ENCODE results near the gene BOD1L2. TPM values are rescaled to one million over a fixed set of nuclear protein-coding genes. Genes with fewer than 3 reads are reported as not detected.

Gene BOD1L2
- total and polyA plus RNA-seq, 2 donors (not counting 3 experiments of a cell fraction or from before 2014, with no cell fraction given) = not detected

DNA sequence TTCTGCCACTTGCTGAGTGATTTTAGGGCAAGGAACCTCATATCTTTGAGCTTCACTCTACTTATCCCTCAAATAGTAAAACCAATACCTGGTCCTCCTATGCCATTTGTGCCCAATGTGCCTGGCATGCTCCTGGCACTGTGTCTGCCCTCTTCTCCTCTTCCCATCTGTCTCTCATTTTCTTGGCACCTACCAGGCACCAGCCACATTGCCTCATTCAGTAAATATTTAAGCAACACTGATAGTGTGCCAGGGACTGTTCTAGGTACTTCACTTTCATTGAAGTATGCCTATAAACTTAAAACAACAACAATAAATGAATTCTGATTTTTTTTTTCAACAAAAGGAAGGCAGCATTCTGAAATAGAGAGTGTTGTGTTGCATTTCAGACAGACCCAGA is 15.1 kb upstream of the BOD1L2 start:
- FAIRE-seq = no peak
- no TSS peak for BruUV-seq (replicated peaks)
- POLR2A ChIA-PET = no interaction called here

More for the DNA sequence above, 15.1 kb upstream of the BOD1L2 start:
- Histone ChIP-seq H3K36me3 (ENCODE audit: control insufficient read depth in 2 of 2, extremely low read depth in 1 of 2, insufficient read depth in 2 of 2, low read length in 2 of 2) (no peaks in the 10 kb centered on the region), H3K27ac (ENCODE audit: insufficient read depth, low read depth, low read length) (no peak overlapping the region), H3K4me2 (ENCODE audit: insufficient read depth, low read length) (no peak overlapping the region), H3K9me1 (replicated peaks; ENCODE audit: control insufficient read depth, extremely low read depth, insufficient read depth, low read length) (no peaks in the 10 kb centered on the region), H3K27me3 (ENCODE audit: control insufficient read depth in 2 of 2, insufficient read depth in 2 of 2, low read length in 2 of 2) (no peaks in the 10 kb centered on the region), H3K9ac (replicated peaks; ENCODE audit: extremely low read depth, insufficient read depth, low read length) (no peak overlapping the region), H3K9me3 (replicated peaks; ENCODE audit: control insufficient read depth, insufficient read depth, low read length) (no peaks in the 10 kb centered on the region), H2AFZ (ENCODE audit: low read depth, low read length) (no peak overlapping the region), H3K79me2 (ENCODE audit: control insufficient read depth, insufficient read depth, low read length) (no peaks in the 10 kb centered on the region), H3K4me1 (ENCODE audit: control insufficient read depth, extremely low read depth, insufficient read depth, low read length) (no peaks in the 10 kb centered on the region), H3K4me3 (replicated peaks in 1 of 3; ENCODE audit: insufficient read depth in 1 of 3, low read depth in 1 of 3, low read length in 3 of 3) (no peak overlapping the region), H4K20me1 (replicated peaks; ENCODE audit: control insufficient read depth, extremely low read depth, insufficient read depth, low read length) (no peaks in the 10 kb centered on the region)
- intact Hi-C loops (cut with micrococcal nuclease) = no loop called here
- no peak for DNase-seq (ENCODE audit: low read depth, low spot score)
- dilution Hi-C loops (cut with MboI; ENCODE audit: extremely low pct_ligation_motif_present, low sequenced_read_pairs) = loop anchor here (25.0 kb wide), 1 partner anchor 156 kb away; no protein-coding TSS in a partner anchor
- CTCF ChIA-PET = no interaction called here
- TF ChIP-seq JUN (IDR thresholded peaks at IDR 0.05; ENCODE audit: borderline replicate concordance, insufficient read depth, insufficient read length, low read depth) (no peak), POLR2AphosphoS5 (IDR thresholded peaks at IDR 0.05; ENCODE audit: insufficient read depth, low read depth, low read length) (no peak), MYC (IDR thresholded peaks at IDR 0.05; ENCODE audit: low read depth, low read length) (no peak), FOS (IDR thresholded peaks at IDR 0.05; ENCODE audit: borderline replicate concordance, insufficient read depth, low read length) (no peak), POLR2A (IDR thresholded peaks at IDR 0.05; ENCODE audit: low read depth, low read length) (no peak), EZH2 (IDR thresholded peaks at IDR 0.05; ENCODE audit: borderline replicate concordance, low read depth, low read length, severe bottlenecking) (no peak), GATA2 (IDR thresholded peaks at IDR 0.05; ENCODE audit: insufficient read depth, insufficient read length, low read depth, low read length) (no peak)
- TF ChIP-seq, protein P1, sequence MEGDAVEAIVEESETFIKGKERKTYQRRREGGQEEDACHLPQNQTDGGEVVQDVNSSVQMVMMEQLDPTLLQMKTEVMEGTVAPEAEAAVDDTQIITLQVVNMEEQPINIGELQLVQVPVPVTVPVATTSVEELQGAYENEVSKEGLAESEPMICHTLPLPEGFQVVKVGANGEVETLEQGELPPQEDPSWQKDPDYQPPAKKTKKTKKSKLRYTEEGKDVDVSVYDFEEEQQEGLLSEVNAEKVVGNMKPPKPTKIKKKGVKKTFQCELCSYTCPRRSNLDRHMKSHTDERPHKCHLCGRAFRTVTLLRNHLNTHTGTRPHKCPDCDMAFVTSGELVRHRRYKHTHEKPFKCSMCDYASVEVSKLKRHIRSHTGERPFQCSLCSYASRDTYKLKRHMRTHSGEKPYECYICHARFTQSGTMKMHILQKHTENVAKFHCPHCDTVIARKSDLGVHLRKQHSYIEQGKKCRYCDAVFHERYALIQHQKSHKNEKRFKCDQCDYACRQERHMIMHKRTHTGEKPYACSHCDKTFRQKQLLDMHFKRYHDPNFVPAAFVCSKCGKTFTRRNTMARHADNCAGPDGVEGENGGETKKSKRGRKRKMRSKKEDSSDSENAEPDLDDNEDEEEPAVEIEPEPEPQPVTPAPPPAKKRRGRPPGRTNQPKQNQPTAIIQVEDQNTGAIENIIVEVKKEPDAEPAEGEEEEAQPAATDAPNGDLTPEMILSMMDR (IDR thresholded peaks at IDR 0.05; ENCODE audit: extremely low read depth in 1 of 2, insufficient read depth in 1 of 2, low read depth in 1 of 2, low read length in 2 of 2) = no peak
- TF ChIP-seq, protein P2, sequence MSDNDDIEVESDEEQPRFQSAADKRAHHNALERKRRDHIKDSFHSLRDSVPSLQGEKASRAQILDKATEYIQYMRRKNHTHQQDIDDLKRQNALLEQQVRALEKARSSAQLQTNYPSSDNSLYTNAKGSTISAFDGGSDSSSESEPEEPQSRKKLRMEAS (IDR thresholded peaks at IDR 0.05; ENCODE audit: insufficient read depth, insufficient read length) = no peak
